Peyer's patch (tissue), 4 donors: ENCODE results near the gene TYMP.
A peak's percentile ranks its signal among the peaks of the same experiment; 100 is the strongest.

Experiments
- POLR2A ChIP-seq, 2 donors: fragments of 450-650 bp; IDR thresholded peaks; one replicate each; pipeline ENCODE4 v1.5.1; 2017; ENCODE audit warnings: antibody characterized with exemption in 2 of 2, mild to moderate bottlenecking in 2 of 2, moderate library complexity in 2 of 2
- TF ChIP-seq, protein P1 (sequence below), 6 experiments: fragments of 450-650 bp in 4 of 6; fragments of 200-600 bp in 2 of 6; sonication (generic) in 1 of 6; IDR thresholded peaks; one replicate each; pipeline ENCODE4 v1.5.1; 2017 to 2019; ENCODE audit warnings: antibody characterized with exemption in 6 of 6, mild to moderate bottlenecking in 3 of 6, moderate library complexity in 1 of 6

GRCh38 chr22:50483977-50484853, 45.6 kb downstream of the TYMP start:
- TF ChIP-seq POLR2A (IDR thresholded peaks at IDR 0.05), result no peak
- TF ChIP-seq, protein P1, sequence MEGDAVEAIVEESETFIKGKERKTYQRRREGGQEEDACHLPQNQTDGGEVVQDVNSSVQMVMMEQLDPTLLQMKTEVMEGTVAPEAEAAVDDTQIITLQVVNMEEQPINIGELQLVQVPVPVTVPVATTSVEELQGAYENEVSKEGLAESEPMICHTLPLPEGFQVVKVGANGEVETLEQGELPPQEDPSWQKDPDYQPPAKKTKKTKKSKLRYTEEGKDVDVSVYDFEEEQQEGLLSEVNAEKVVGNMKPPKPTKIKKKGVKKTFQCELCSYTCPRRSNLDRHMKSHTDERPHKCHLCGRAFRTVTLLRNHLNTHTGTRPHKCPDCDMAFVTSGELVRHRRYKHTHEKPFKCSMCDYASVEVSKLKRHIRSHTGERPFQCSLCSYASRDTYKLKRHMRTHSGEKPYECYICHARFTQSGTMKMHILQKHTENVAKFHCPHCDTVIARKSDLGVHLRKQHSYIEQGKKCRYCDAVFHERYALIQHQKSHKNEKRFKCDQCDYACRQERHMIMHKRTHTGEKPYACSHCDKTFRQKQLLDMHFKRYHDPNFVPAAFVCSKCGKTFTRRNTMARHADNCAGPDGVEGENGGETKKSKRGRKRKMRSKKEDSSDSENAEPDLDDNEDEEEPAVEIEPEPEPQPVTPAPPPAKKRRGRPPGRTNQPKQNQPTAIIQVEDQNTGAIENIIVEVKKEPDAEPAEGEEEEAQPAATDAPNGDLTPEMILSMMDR (IDR thresholded peaks at IDR 0.05), result peak in 2 of 6 experiments; percentile 17 to 18
